ENCODE results near the gene SLC43A2. TPM values are rescaled to one million over a fixed set of nuclear protein-coding genes. Genes with fewer than 3 reads are reported as not detected.

The SLC43A2 gene
- total and polyA plus RNA-seq, 2 of the 13 experiments (the other 11 are each of a cell fraction or from before 2014, with no cell fraction given), result 7.3 to 20.0 TPM

GRCh38 chr17:1649844-1650501 lies 21.3 kb upstream of the SLC43A2 start, which contains the start of gene RILP (continued):
- TF ChIP-seq RNF2 (conservative IDR thresholded peaks at IDR 0.05; ENCODE audit: low read depth) (no peak), BRF2 (CRISPR knock-in tag; IDR thresholded peaks at IDR 0.05) (no peak), NFYB (CRISPR knock-in tag; IDR thresholded peaks at IDR 0.05) (no peak), ZFP62 (CRISPR knock-in tag; IDR thresholded peaks at IDR 0.05) (no peak), ZNF451 (CRISPR knock-in tag; IDR thresholded peaks at IDR 0.05) (no peak), NKX3-1 (CRISPR knock-in tag; IDR thresholded peaks at IDR 0.05) (no peak), KLF12 (CRISPR knock-in tag; IDR thresholded peaks at IDR 0.05; ENCODE audit: borderline replicate concordance) (no peak), ZNF3 (CRISPR knock-in tag; IDR thresholded peaks at IDR 0.05) (no peak), MAFK (conservative IDR thresholded peaks at IDR 0.05 in 1 of 2, IDR thresholded peaks at IDR 0.05 in 1 of 2; ENCODE audit: low read length in 2 of 2) (no peak), CCDC6 (CRISPR knock-in tag; IDR thresholded peaks at IDR 0.05) (no peak), EHMT2 (IDR thresholded peaks at IDR 0.05; ENCODE audit: borderline replicate concordance, low read depth, low read length) (no peak), ZNF331 (CRISPR knock-in tag; IDR thresholded peaks at IDR 0.05) (no peak; the same call in 1 of the 2 replicates), SIN3B (IDR thresholded peaks at IDR 0.05; ENCODE audit: low read length) (no peak), ZBTB14 (CRISPR knock-in tag; IDR thresholded peaks at IDR 0.05) (no peak), ZFY (CRISPR knock-in tag; IDR thresholded peaks at IDR 0.05) (no peak), FOXP1 (IDR thresholded peaks at IDR 0.05) (no peak), FOXP1 (CRISPR knock-in tag; IDR thresholded peaks at IDR 0.05) (no peak; the same call in none of the 2 replicates), AHR (CRISPR knock-in tag; IDR thresholded peaks at IDR 0.05) (no peak)
- TF ChIP-seq, protein P1, sequence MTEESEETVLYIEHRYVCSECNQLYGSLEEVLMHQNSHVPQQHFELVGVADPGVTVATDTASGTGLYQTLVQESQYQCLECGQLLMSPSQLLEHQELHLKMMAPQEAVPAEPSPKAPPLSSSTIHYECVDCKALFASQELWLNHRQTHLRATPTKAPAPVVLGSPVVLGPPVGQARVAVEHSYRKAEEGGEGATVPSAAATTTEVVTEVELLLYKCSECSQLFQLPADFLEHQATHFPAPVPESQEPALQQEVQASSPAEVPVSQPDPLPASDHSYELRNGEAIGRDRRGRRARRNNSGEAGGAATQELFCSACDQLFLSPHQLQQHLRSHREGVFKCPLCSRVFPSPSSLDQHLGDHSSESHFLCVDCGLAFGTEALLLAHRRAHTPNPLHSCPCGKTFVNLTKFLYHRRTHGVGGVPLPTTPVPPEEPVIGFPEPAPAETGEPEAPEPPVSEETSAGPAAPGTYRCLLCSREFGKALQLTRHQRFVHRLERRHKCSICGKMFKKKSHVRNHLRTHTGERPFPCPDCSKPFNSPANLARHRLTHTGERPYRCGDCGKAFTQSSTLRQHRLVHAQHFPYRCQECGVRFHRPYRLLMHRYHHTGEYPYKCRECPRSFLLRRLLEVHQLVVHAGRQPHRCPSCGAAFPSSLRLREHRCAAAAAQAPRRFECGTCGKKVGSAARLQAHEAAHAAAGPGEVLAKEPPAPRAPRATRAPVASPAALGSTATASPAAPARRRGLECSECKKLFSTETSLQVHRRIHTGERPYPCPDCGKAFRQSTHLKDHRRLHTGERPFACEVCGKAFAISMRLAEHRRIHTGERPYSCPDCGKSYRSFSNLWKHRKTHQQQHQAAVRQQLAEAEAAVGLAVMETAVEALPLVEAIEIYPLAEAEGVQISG (CRISPR knock-in tag; IDR thresholded peaks at IDR 0.05), result peak; percentile 58; the same call in 1 of the 2 replicates
- TF ChIP-seq, protein P2, sequence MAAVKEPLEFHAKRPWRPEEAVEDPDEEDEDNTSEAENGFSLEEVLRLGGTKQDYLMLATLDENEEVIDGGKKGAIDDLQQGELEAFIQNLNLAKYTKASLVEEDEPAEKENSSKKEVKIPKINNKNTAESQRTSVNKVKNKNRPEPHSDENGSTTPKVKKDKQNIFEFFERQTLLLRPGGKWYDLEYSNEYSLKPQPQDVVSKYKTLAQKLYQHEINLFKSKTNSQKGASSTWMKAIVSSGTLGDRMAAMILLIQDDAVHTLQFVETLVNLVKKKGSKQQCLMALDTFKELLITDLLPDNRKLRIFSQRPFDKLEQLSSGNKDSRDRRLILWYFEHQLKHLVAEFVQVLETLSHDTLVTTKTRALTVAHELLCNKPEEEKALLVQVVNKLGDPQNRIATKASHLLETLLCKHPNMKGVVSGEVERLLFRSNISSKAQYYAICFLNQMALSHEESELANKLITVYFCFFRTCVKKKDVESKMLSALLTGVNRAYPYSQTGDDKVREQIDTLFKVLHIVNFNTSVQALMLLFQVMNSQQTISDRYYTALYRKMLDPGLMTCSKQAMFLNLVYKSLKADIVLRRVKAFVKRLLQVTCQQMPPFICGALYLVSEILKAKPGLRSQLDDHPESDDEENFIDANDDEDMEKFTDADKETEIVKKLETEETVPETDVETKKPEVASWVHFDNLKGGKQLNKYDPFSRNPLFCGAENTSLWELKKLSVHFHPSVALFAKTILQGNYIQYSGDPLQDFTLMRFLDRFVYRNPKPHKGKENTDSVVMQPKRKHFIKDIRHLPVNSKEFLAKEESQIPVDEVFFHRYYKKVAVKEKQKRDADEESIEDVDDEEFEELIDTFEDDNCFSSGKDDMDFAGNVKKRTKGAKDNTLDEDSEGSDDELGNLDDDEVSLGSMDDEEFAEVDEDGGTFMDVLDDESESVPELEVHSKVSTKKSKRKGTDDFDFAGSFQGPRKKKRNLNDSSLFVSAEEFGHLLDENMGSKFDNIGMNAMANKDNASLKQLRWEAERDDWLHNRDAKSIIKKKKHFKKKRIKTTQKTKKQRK (IDR thresholded peaks at IDR 0.05; ENCODE audit: low read length), result no peak

All from HepG2 (cell line).